ENCODE measurements around the gene LPIN1. TPM values are rescaled to one million over a fixed set of nuclear protein-coding genes. Genes with fewer than 3 reads are reported as not detected.

The LPIN1 gene
- total RNA-seq, 4 donors from 2014 or later, result 55.2 to 77.0 (median 72.8) TPM

GRCh38 chr2:11824901-11825828 is 78.7 kb downstream of the LPIN1 start:
- H3K4me1 ChIP-seq, result peaks cover 13 to 16% (median 15%) of the 10 kb centered on the region in 4 donors
- peaks cover 8 to 74% (median 59%) of the 10 kb centered on the region in 4 donors for H3K36me3 ChIP-seq
- H3K4me3 ChIP-seq, result no peak overlapping the region
- WGBS, result 87% methylated on average over 15 of the region's 16 CpGs
- DNase-seq (ENCODE audit: extremely low spot score), result no peak
- H3K27ac ChIP-seq (replicated peaks in 1 of 4), result no peak overlapping the region
- intact Hi-C loops (cut with DNase I), result loop anchor here (10.0 kb wide), 1 partner anchor 1180 kb away; no protein-coding TSS in a partner anchor
- H3K27me3 ChIP-seq, result no peaks in the 10 kb centered on the region
- TF ChIP-seq POLR2AphosphoS5 (IDR thresholded peaks at IDR 0.05), result no peak
- TF ChIP-seq EP300 (IDR thresholded peaks at IDR 0.05), result no peak
- no peak for TF ChIP-seq CTCF (IDR thresholded peaks at IDR 0.05)
- no peak for TF ChIP-seq POLR2A (IDR thresholded peaks at IDR 0.05; ENCODE audit: low read depth)
- H3K9me3 ChIP-seq, result no peaks in the 10 kb centered on the region

GRCh38 chr2:11827547-11827946 is 81.1 kb downstream of the LPIN1 start:
- Histone ChIP-seq H3K9me3 (no peaks in the 10 kb centered on the region), H3K27me3 (no peaks in the 10 kb centered on the region), H3K27ac (replicated peaks in 1 of 4) (no peak overlapping the region), H3K36me3 (peaks cover 8 to 50% (median 40%) of the 10 kb centered on the region in 4 donors), H3K4me1 (peaks cover 21 to 28% (median 25%) of the 10 kb centered on the region in 4 donors), H3K4me3 (no peak overlapping the region)
- intact Hi-C loops (cut with DNase I), result loop anchor here (10.0 kb wide), 1 partner anchor 1177 kb away; no protein-coding TSS in a partner anchor
- DNase-seq (ENCODE audit: extremely low spot score), result no peak
- WGBS, result 83% methylated on average over 4 of the region's 4 CpGs
- no peak for TF ChIP-seq EP300 (IDR thresholded peaks at IDR 0.05)
- no peak for TF ChIP-seq POLR2A (IDR thresholded peaks at IDR 0.05; ENCODE audit: low read depth)
- no peak for TF ChIP-seq CTCF (IDR thresholded peaks at IDR 0.05)
- TF ChIP-seq POLR2AphosphoS5 (IDR thresholded peaks at IDR 0.05), result no peak

- peak overlapping the region; percentile 65 to 83 (median 77) for H3K27ac ChIP-seq (replicated peaks in 1 of 4)
- H3K36me3 ChIP-seq, result peaks cover 8 to 38% (median 33%) of the 10 kb centered on the region in 4 donors
- H3K4me1 ChIP-seq, result peaks cover 21 to 28% (median 25%) of the 10 kb centered on the region in 4 donors
- WGBS, result 74% methylated on average over 3 of the region's 3 CpGs
- H3K4me3 ChIP-seq, result no peak overlapping the region
- intact Hi-C loops (cut with DNase I), result loop anchor here (10.0 kb wide), 1 partner anchor 1176 kb away; no protein-coding TSS in a partner anchor
- H3K9me3 ChIP-seq, result no peaks in the 10 kb centered on the region
- DNase-seq (ENCODE audit: extremely low spot score), result no peak
- no peaks in the 10 kb centered on the region for H3K27me3 ChIP-seq
- TF ChIP-seq EP300 (IDR thresholded peaks at IDR 0.05), result no peak
- TF ChIP-seq POLR2AphosphoS5 (IDR thresholded peaks at IDR 0.05), result no peak
- no peak for TF ChIP-seq CTCF (IDR thresholded peaks at IDR 0.05)
- TF ChIP-seq POLR2A (IDR thresholded peaks at IDR 0.05; ENCODE audit: low read depth), result no peak
Observed at GRCh38 chr2:11828933-11829323, 82.5 kb downstream of the LPIN1 start.

- DNase-seq (ENCODE audit: extremely low spot score), result no peak
- 9% methylated on average over 8 of the region's 11 CpGs for WGBS
- peak overlapping the region; percentile 65 to 83 (median 77) for H3K27ac ChIP-seq (replicated peaks in 1 of 4)
Observed at GRCh38 chr2:11829324-11829946, 83.0 kb downstream of the LPIN1 start.

More at GRCh38 chr2:11829324-11829946, 83.0 kb downstream of the LPIN1 start:
- Histone ChIP-seq H3K9me3 (peaks cover 0 to 3% (median under 1%) of the 10 kb centered on the region in 4 donors), H3K36me3 (peaks cover 5 to 33% (median 28%) of the 10 kb centered on the region in 4 donors), H3K27me3 (no peaks in the 10 kb centered on the region), H3K4me3 (peak overlapping the region; percentile 38 to 53 (median 42)), H3K4me1 (peaks cover 21 to 28% (median 25%) of the 10 kb centered on the region in 4 donors)
- intact Hi-C loops (cut with DNase I), result loop anchor here (10.0 kb wide), 1 partner anchor 1175 kb away; no protein-coding TSS in a partner anchor
- TF ChIP-seq POLR2A (IDR thresholded peaks at IDR 0.05; ENCODE audit: low read depth) (no peak), CTCF (IDR thresholded peaks at IDR 0.05) (peak in 2 of 3 experiments; percentile 36 to 42), POLR2AphosphoS5 (IDR thresholded peaks at IDR 0.05) (no peak)

Data from esophagus muscularis mucosa (tissue), 4 donors.